ENCODE measurements around the gene KCNIP1. TPM values are rescaled to one million over a fixed set of nuclear protein-coding genes. Genes with fewer than 3 reads are reported as not detected.

The KCNIP1 gene
- total and polyA plus RNA-seq, 2 of the 13 experiments (the other 11 are each of a cell fraction or from before 2014, with no cell fraction given) = not detected

DNA sequence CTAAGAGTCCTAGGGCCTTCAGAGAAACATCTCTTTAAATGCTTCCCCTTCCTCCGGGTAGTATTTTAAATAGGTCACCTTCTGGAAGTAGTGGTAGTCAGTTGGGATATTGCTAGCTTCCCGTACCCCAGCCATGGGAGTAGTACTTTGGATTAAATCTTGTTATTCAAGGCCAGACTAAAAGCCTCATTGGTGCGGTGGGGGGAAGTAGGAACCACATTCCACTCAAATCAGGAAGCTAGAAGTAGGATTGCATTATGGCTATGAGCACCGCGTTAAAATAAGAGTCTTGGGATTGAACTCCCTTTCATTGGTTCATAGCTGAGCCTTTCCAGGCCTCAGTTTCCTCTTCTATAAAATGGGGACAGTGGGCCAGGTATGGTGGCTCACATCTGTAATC, 6.7 kb downstream of the KCNIP1 start:
- H3K27me3 ChIP-seq (ENCODE audit: control insufficient read depth in 1 of 2, insufficient read depth in 2 of 2, low read length in 2 of 2) = peaks cover 0 to 27% of the 10 kb centered on the region in 2 experiments; a peak in 4 of 5 replicates
- H3K4me1 ChIP-seq (ENCODE audit: insufficient read depth, low read length) = no peaks in the 10 kb centered on the region
- WGBS (ENCODE audit: low lambda C conversion rate) = 44% methylated on average over 4 of the region's 5 CpGs
- no peak for DNase-seq (ENCODE audit: low spot score)
- H3K9ac ChIP-seq (ENCODE audit: insufficient read depth, low read depth, low read length) = no peak overlapping the region
- no peaks in the 10 kb centered on the region for H3K9me3 ChIP-seq (ENCODE audit: low read length)
- BruUV-seq (replicated peaks) = no TSS peak
- ChIA-PET CTCF (ENCODE audit: low intra/inter-chr PET ratio, low total read pairs) (no interaction called here), POLR2A (no interaction called here)
- in situ Hi-C loops (cut with HindIII; ENCODE audit: extremely low pct_ligation_motif_present, low pct_unique_long_range_greater_than_20kb) (no loop called here), intact Hi-C loops (cut with micrococcal nuclease; ENCODE audit: unreplicated experiment) (no loop called here)
- no peaks in the 10 kb centered on the region for H4K20me1 ChIP-seq (ENCODE audit: insufficient read depth, low read length)
- no peaks in the 10 kb centered on the region for H3K79me2 ChIP-seq (ENCODE audit: insufficient read depth, low read length)
- no peaks in the 10 kb centered on the region for H3K36me3 ChIP-seq (replicated peaks in 1 of 2; ENCODE audit: control insufficient read depth in 1 of 2, insufficient read depth in 2 of 2, low read length in 2 of 2)
- TF ChIP-seq HINFP (CRISPR knock-in tag; IDR thresholded peaks at IDR 0.05; ENCODE audit: low read depth) (no peak), ELF3 (CRISPR knock-in tag; IDR thresholded peaks at IDR 0.05) (no peak)
- no peak overlapping the region for H3K27ac ChIP-seq (ENCODE audit: extremely low read length, insufficient read depth, low read length)
- H3K4me3 ChIP-seq (replicated peaks in 1 of 3; ENCODE audit: insufficient read depth in 1 of 3, low read depth in 2 of 3, low read length in 3 of 3) = no peak overlapping the region
- ATAC-seq = no peak
- no peak for FAIRE-seq
- no peak overlapping the region for H3K4me2 ChIP-seq (ENCODE audit: low read depth, low read length)
- no peak overlapping the region for H2AFZ ChIP-seq (ENCODE audit: low read length)

DNA sequence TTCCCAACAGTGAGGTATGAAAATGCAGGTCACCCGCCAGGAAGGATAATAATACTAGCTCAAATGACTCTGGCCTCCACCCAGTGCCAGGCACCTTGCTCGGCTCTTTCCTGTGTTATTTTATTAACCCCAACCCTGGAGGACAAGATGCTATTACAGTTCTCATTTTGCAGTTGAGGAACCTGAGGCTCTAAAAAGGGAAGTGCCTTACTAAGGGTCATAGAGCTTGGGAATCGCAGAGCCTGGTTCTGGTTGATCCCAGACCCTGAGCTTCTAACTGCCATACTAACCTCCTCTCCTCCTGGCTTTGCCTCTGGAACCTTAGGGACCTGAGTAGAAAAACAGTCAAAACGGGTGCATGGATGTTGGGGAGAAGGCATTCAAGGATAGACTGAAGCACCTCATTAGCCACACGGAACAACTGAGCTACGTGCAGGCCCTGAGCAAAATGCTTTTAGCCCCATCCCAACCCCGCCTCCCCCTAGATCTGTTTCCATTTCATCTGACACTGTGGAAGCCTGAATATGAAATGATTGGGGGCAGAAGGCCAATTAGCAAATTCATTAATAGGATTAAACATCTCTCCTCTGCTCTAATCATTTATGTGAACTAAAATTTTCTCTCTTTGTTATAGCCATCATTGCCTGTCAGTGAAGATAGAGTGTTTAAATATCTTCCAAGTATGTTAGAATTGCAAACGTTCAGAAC, 7.9 kb downstream of the KCNIP1 start:
- no peaks in the 10 kb centered on the region for H3K4me1 ChIP-seq (ENCODE audit: insufficient read depth, low read length)
- H3K9ac ChIP-seq (ENCODE audit: insufficient read depth, low read depth, low read length) = no peak overlapping the region
- H3K27me3 ChIP-seq (ENCODE audit: control insufficient read depth in 1 of 2, insufficient read depth in 2 of 2, low read length in 2 of 2) = peaks cover 0 to 16% of the 10 kb centered on the region in 2 experiments; a peak in 4 of 5 replicates
- H4K20me1 ChIP-seq (ENCODE audit: insufficient read depth, low read length) = no peaks in the 10 kb centered on the region
- ATAC-seq (no peak), DNase-seq (ENCODE audit: low spot score) (no peak), FAIRE-seq (no peak)
- intact Hi-C loops (cut with micrococcal nuclease; ENCODE audit: unreplicated experiment) (no loop called here), in situ Hi-C loops (cut with HindIII; ENCODE audit: extremely low pct_ligation_motif_present, low pct_unique_long_range_greater_than_20kb) (no loop called here)
- H3K79me2 ChIP-seq (ENCODE audit: insufficient read depth, low read length) = no peaks in the 10 kb centered on the region
- H2AFZ ChIP-seq (ENCODE audit: low read length) = no peak overlapping the region
- no TSS peak for BruUV-seq (replicated peaks)
- no peaks in the 10 kb centered on the region for H3K36me3 ChIP-seq (replicated peaks in 1 of 2; ENCODE audit: control insufficient read depth in 1 of 2, insufficient read depth in 2 of 2, low read length in 2 of 2)
- no peak overlapping the region for H3K4me3 ChIP-seq (replicated peaks in 1 of 3; ENCODE audit: insufficient read depth in 1 of 3, low read depth in 2 of 3, low read length in 3 of 3)
- CTCF ChIA-PET (ENCODE audit: low intra/inter-chr PET ratio, low total read pairs) = no interaction called here
- POLR2A ChIA-PET = no interaction called here
- H3K4me2 ChIP-seq (ENCODE audit: low read depth, low read length) = no peak overlapping the region
- H3K27ac ChIP-seq (ENCODE audit: extremely low read length, insufficient read depth, low read length) = no peak overlapping the region
- 1% methylated on average over 8 of the region's 8 CpGs for WGBS (ENCODE audit: low lambda C conversion rate)
- no peaks in the 10 kb centered on the region for H3K9me3 ChIP-seq (ENCODE audit: low read length)
- TF ChIP-seq, protein P1, sequence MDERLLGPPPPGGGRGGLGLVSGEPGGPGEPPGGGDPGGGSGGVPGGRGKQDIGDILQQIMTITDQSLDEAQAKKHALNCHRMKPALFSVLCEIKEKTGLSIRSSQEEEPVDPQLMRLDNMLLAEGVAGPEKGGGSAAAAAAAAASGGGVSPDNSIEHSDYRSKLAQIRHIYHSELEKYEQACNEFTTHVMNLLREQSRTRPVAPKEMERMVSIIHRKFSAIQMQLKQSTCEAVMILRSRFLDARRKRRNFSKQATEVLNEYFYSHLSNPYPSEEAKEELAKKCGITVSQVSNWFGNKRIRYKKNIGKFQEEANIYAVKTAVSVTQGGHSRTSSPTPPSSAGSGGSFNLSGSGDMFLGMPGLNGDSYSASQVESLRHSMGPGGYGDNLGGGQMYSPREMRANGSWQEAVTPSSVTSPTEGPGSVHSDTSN (CRISPR knock-in tag; IDR thresholded peaks at IDR 0.05) = no peak
- no peak for TF ChIP-seq NCOR1 (IDR thresholded peaks at IDR 0.05; ENCODE audit: borderline replicate concordance, low read length)
- TF ChIP-seq POLR2G (IDR thresholded peaks at IDR 0.05; ENCODE audit: low read depth, low read length) = no peak
- TF ChIP-seq, protein P2, sequence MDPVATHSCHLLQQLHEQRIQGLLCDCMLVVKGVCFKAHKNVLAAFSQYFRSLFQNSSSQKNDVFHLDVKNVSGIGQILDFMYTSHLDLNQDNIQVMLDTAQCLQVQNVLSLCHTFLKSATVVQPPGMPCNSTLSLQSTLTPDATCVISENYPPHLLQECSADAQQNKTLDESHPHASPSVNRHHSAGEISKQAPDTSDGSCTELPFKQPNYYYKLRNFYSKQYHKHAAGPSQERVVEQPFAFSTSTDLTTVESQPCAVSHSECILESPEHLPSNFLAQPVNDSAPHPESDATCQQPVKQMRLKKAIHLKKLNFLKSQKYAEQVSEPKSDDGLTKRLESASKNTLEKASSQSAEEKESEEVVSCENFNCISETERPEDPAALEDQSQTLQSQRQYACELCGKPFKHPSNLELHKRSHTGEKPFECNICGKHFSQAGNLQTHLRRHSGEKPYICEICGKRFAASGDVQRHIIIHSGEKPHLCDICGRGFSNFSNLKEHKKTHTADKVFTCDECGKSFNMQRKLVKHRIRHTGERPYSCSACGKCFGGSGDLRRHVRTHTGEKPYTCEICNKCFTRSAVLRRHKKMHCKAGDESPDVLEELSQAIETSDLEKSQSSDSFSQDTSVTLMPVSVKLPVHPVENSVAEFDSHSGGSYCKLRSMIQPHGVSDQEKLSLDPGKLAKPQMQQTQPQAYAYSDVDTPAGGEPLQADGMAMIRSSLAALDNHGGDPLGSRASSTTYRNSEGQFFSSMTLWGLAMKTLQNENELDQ (CRISPR knock-in tag; IDR thresholded peaks at IDR 0.05; ENCODE audit: borderline replicate concordance) = no peak
- no peak for TF ChIP-seq ZNF570 (CRISPR knock-in tag; IDR thresholded peaks at IDR 0.05; ENCODE audit: borderline replicate concordance)
- TF ChIP-seq ZNF446 (CRISPR knock-in tag; IDR thresholded peaks at IDR 0.05) = no peak
- no peak for TF ChIP-seq TAF15 (IDR thresholded peaks at IDR 0.05; ENCODE audit: low read depth, low read length, poor library complexity, severe bottlenecking)
- TF ChIP-seq MEF2D (CRISPR knock-in tag; IDR thresholded peaks at IDR 0.05) = no peak
- TF ChIP-seq ZFP37 (CRISPR knock-in tag; IDR thresholded peaks at IDR 0.05; ENCODE audit: borderline replicate concordance) = no peak
- TF ChIP-seq SMARCC2 (IDR thresholded peaks at IDR 0.05) = no peak
- no peak for TF ChIP-seq PITX1 (CRISPR knock-in tag; IDR thresholded peaks at IDR 0.05)
- no peak for TF ChIP-seq ERF (CRISPR knock-in tag; IDR thresholded peaks at IDR 0.05)

Data from HepG2 (cell line).